Upper lobe of left lung (tissue), 6 donors: ENCODE measurements around the gene XAB2. TPM values are rescaled to one million over a fixed set of nuclear protein-coding genes. Genes with fewer than 3 reads are reported as not detected.

Experiments used
- ATAC-seq, 2 donors: fragments of 200-7000 bp; cut with Tn5 transposase; one replicate each; pipeline ENCODE4 v1.9.1; 2022; ENCODE audit warnings: mild to moderate bottlenecking in 2 of 2, moderate library complexity in 2 of 2; ENCODE audit not compliant: low FRiP score in 2 of 2
- DNase-seq, 2 donors: peaks; one replicate each; pipeline ENCODE4 v3.0.0-alpha.2; 2019 to 2020
- H3K27ac ChIP-seq, 4 donors: fragments of 200-600 bp; sonication (generic); one replicate each; pipeline ENCODE4 v1.5.1; 2016 to 2019
- H3K27me3 ChIP-seq, 4 donors: fragments of 200-600 bp; sonication (generic); one replicate each; pipeline ENCODE4 v1.5.1; 2017 to 2019
- H3K36me3 ChIP-seq, 4 donors: fragments of 200-600 bp; sonication (generic); one replicate each; pipeline ENCODE4 v1.5.1; 2016 to 2019
- H3K4me1 ChIP-seq, 4 donors: fragments of 200-600 bp; sonication (generic); one replicate each; pipeline ENCODE4 v1.5.1; 2018 to 2019
- H3K4me3 ChIP-seq, 4 donors: fragments of 200-600 bp; sonication (generic); one replicate each; pipeline ENCODE4 v1.5.1; 2017 to 2019; ENCODE audit warnings: mild to moderate bottlenecking in 2 of 4, moderate library complexity in 1 of 4
- H3K9me3 ChIP-seq, 4 donors: fragments of 200-600 bp; sonication (generic); one replicate each; pipeline ENCODE4 v1.5.1; 2018 to 2019
- CTCF ChIP-seq, 6 experiments: fragments of 450-650 bp in 4 of 6; fragments of 200-600 bp in 2 of 6; sonication (generic) in 2 of 6; IDR thresholded peaks; one replicate each; pipeline ENCODE4 v1.5.1; 2016 to 2019; ENCODE audit warnings: antibody characterized with exemption in 6 of 6
- EP300 ChIP-seq, 4 donors: sonication (generic); formaldehyde crosslinking; IDR thresholded peaks; one replicate each; pipeline ENCODE4 v1.5.1; 2017; ENCODE audit warnings: antibody characterized with exemption in 4 of 4, control low read depth in 2 of 4
- POLR2A ChIP-seq, 4 donors: fragments of 450-650 bp; IDR thresholded peaks; one replicate each; pipeline ENCODE4 v1.5.1; 2016 to 2017; ENCODE audit warnings: antibody characterized with exemption in 4 of 4, mild to moderate bottlenecking in 2 of 4
- POLR2AphosphoS5 ChIP-seq, 2 donors: sonication (generic); formaldehyde crosslinking; IDR thresholded peaks; one replicate each; pipeline ENCODE4 v1.5.1; 2017; ENCODE audit warnings: antibody characterized with exemption in 2 of 2
- WGBS, 2 donors: methylation state at CpG; one replicate each; pipeline ENCODE4 v1.1.5; 2017 to 2018; 5-methylcytosine and 5-hydroxymethylcytosine counted together
- total RNA-seq, 6 donors: library from RNA; depleted of rRNA in 4 of 6; stranded (reverse); fragments of >200 nt in 4 of 6; gene quantifications; one replicate each; pipeline versions ENCODE4 v1.1.0 to v1.2.1, GENCODE V29; 2016 to 2021
- donor health status: DM: no; HTN: no; CAD: no; lungs with moderate emphysema.
- donor health status: DM: no; HTN: yes; CAD: no; lungs with severe emphysema.

The XAB2 gene
- total RNA-seq, 6 donors from 2014 or later, result 35.7 to 81.7 (median 51.4) TPM

DNA sequence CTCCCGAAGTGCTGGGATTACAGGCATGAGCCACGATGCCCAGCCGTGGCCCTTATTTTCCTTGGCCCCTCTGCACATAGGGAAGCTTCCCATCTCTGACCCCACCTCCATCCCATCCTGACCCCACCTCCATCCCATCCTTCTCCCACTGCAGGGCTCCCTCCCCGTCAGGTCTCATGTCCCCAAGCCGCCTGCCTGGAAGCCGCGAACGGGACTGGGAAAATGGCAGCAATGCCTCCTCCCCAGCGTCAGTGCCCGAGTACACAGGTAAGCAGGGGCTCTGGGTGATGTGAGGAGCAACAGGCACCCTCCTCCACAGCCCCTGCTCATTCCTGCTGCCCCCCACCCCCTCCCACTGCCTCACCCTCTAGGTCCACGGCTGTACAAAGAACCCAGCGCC, 12.2 kb downstream of the XAB2 start:
- TF ChIP-seq CTCF (IDR thresholded peaks at IDR 0.05) (no peak), EP300 (IDR thresholded peaks at IDR 0.05) (no peak), POLR2AphosphoS5 (IDR thresholded peaks at IDR 0.05) (no peak), POLR2A (IDR thresholded peaks at IDR 0.05) (no peak)
- ATAC-seq (no peak), DNase-seq (no peak)
- Histone ChIP-seq H3K27me3 (no peaks in the 10 kb centered on the region), H3K27ac (peak overlapping the region; percentile 24 to 94 (median 86)), H3K36me3 (peaks cover 16 to 56% (median 40%) of the 10 kb centered on the region in 4 donors), H3K4me1 (peaks cover 10 to 39% (median 32%) of the 10 kb centered on the region in 4 donors), H3K9me3 (no peaks in the 10 kb centered on the region), H3K4me3 (no peak overlapping the region)
- WGBS, 2 donors, result 94 to 96% methylated on average over 7 to 12 of the region's 12 CpGs

DNA sequence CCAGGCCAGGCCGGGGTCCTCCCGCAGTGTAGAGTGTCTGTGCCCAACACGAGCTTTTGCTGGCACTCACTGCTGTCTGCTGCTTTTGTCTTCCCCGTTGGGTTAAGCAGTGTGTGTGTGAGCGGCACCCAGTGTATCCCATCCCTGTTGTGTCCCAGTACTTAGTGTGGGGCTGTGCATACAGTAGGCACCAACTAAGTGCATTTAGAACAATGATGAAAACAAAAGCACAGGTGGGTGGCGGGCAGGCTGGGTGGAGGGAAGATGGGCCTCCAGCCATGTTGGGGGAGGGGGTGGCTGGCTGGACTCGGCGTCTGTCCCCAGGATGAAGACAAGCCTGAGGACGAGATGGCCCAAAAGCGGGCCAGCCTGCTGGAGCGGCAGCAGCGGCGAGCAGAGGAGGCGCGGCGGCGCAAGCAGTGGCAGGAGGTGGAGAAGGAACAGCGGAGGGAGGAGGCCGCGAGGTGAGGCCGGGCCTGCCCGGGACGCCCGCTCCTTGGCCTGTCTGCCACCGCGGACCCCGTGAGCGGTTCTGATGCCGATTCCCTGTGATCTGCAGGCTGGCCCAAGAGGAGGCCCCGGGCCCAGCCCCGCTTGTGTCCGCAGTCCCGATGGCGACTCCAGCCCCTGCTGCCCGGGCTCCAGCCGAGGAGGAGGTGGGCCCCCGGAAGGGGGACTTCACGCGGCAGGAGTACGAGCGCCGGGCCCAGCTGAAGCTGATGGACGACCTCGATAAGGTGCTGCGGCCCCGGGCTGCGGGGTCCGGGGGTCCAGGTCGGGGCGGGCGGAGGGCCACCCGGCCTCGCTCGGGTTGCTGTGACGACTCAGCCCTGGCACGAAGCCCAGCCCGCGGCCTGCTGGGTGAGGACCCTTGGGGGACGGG, 14.2 kb downstream of the XAB2 start:
- TF ChIP-seq CTCF (IDR thresholded peaks at IDR 0.05) (no peak), POLR2AphosphoS5 (IDR thresholded peaks at IDR 0.05) (no peak), EP300 (IDR thresholded peaks at IDR 0.05) (no peak), POLR2A (IDR thresholded peaks at IDR 0.05) (no peak)
- Histone ChIP-seq H3K27me3 (no peaks in the 10 kb centered on the region), H3K4me3 (no peak overlapping the region), H3K9me3 (no peaks in the 10 kb centered on the region), H3K36me3 (peaks cover 6 to 47% (median 25%) of the 10 kb centered on the region in 4 donors), H3K27ac (no peak overlapping the region), H3K4me1 (peaks cover 6 to 29% (median 24%) of the 10 kb centered on the region in 4 donors)
- ATAC-seq (no peak), DNase-seq (peak in 1 of 2 donors; percentile 84)
- WGBS, 2 donors, result 83 to 84% methylated on average over 52 to 59 of the region's 59 CpGs

DNA sequence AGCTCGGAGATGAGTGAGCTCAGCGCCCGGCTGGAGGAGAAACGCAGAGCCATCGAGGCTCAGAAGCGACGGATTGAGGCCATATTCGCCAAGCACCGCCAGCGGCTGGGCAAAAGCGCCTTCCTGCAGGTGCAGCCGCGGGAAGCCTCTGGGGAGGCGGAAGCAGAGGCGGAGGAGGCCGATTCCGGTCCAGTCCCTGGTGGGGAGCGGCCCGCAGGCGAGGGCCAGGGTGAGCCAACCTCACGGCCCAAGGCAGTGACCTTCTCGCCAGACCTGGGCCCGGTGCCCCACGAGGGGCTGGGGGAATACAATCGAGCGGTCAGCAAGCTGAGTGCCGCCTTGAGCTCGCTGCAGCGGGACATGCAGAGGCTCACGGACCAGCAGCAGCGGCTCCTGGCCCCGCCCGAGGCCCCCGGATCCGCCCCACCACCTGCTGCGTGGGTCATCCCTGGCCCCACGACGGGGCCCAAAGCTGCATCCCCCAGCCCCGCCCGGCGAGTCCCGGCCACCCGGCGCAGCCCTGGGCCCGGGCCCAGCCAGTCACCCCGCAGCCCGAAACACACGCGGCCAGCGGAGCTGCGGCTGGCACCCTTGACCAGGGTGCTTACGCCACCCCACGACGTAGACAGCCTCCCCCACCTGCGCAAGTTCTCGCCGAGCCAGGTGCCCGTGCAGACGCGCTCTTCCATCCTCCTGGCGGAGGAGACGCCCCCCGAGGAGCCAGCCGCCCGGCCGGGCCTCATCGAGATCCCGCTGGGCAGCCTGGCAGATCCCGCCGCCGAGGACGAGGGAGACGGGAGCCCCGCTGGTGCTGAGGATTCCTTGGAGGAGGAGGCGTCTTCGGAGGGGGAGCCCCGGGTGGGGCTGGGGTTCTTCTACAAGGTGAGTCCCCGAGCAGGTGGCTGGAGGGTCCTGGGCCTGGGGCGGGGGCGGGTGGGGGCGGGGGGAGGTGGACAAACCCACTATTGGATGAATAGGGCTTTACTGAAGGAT, 16.8 kb downstream of the XAB2 start:
- 92 to 93% methylated on average over 17 to 78 of the region's 81 CpGs for WGBS, 2 donors
- H3K4me1 ChIP-seq, result peaks cover 0 to 12% (median 6%) of the 10 kb centered on the region in 4 donors
- no peak for ATAC-seq
- no peak for TF ChIP-seq POLR2A (IDR thresholded peaks at IDR 0.05)
- no peak for TF ChIP-seq POLR2AphosphoS5 (IDR thresholded peaks at IDR 0.05)
- no peak for TF ChIP-seq EP300 (IDR thresholded peaks at IDR 0.05)
- no peak for TF ChIP-seq CTCF (IDR thresholded peaks at IDR 0.05)
- H3K27ac ChIP-seq, result no peak overlapping the region
- no peaks in the 10 kb centered on the region for H3K9me3 ChIP-seq
- no peak overlapping the region for H3K4me3 ChIP-seq
- H3K36me3 ChIP-seq, result peaks cover 0 to 32% (median 15%) of the 10 kb centered on the region in 4 donors
- no peaks in the 10 kb centered on the region for H3K27me3 ChIP-seq
- DNase-seq, result peak in 1 of 2 donors; percentile 79

DNA sequence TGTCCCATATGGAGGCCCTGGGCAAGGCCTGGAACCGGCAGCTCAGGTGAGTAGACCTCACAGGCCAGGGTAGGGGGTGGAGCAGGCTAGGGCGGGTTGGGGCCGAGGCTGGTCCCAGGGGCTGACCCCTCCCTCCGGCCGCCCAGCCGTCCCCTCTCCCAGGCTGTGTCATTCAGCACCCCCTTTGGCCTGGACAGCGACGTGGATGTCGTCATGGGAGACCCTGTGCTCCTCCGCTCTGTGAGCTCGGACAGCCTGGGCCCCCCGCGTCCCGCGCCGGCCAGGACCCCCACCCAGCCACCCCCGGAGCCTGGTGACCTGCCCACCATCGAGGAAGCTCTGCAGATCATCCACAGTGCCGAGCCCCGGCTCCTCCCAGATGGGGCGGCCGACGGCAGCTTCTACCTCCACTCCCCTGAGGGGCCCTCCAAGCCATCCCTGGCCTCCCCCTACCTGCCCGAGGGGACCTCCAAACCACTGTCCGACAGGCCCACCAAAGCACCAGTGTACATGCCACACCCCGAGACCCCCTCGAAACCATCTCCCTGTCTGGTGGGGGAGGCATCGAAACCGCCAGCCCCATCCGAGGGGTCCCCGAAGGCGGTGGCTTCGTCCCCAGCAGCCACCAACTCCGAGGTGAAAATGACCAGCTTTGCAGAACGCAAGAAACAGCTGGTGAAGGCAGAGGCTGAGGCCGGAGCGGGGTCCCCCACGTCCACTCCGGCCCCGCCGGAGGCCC, 17.6 kb downstream of the XAB2 start:
- no peak for ATAC-seq
- WGBS, 2 donors, result 91 to 97% methylated on average over 9 to 39 of the region's 41 CpGs
- Histone ChIP-seq H3K4me3 (no peak overlapping the region), H3K4me1 (peaks cover 0 to 6% (median 2%) of the 10 kb centered on the region in 4 donors), H3K27me3 (no peaks in the 10 kb centered on the region), H3K27ac (no peak overlapping the region), H3K9me3 (no peaks in the 10 kb centered on the region), H3K36me3 (peaks cover 0 to 28% (median 12%) of the 10 kb centered on the region in 4 donors)
- peak in 1 of 2 donors; percentile 77 for DNase-seq
- no peak for TF ChIP-seq EP300 (IDR thresholded peaks at IDR 0.05)
- TF ChIP-seq CTCF (IDR thresholded peaks at IDR 0.05), result no peak
- TF ChIP-seq POLR2A (IDR thresholded peaks at IDR 0.05), result no peak
- TF ChIP-seq POLR2AphosphoS5 (IDR thresholded peaks at IDR 0.05), result no peak
